ENCODE measurements around the gene ZNF277.

The ZNF277 gene, protein sequence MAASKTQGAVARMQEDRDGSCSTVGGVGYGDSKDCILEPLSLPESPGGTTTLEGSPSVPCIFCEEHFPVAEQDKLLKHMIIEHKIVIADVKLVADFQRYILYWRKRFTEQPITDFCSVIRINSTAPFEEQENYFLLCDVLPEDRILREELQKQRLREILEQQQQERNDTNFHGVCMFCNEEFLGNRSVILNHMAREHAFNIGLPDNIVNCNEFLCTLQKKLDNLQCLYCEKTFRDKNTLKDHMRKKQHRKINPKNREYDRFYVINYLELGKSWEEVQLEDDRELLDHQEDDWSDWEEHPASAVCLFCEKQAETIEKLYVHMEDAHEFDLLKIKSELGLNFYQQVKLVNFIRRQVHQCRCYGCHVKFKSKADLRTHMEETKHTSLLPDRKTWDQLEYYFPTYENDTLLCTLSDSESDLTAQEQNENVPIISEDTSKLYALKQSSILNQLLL

DNA sequence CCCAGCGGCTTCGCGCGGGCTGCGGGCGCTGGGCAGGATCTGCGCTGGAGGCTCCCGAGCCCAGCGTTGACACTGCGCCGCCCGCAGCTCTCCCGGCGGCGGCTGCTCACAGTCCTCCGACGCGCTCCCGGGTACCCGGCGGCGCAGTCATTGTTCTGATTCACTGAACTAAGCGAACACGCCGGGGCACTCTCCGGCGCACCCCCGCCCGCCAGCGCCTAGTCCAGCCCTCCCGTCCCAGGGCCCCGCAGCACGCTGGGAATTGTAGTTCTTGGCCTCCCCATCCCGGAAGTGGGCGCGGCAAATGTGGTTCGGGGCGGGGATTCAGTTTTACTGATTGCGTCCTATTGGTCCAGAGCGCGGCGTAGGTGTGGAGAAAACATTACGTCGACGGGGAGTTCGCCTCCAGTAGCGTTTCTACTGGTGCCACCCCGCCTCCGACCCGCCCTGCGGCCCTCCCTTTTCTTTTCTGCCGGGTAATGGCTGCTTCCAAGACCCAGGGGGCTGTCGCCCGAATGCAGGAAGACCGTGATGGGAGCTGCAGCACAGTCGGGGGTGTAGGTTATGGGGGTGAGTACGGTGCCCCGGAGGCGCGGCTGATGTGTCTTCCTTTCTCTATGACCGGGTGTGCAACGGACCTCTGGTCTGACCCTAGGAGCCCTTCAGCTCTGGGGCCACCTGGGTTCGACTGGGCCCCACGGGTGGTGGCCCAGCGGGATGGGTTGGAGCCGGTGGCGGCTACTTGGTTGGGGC lies at the start of gene ZNF277, which contains the start of gene DOCK4:
ZNF277 (plus strand) TSS at position 458 of the 753 bp plus-strand sequence; CDS start at position 480, 22 bp downstream.
DOCK4 (minus strand) TSS at position 162 of the 753 bp plus-strand sequence. CDS start 261 bp downstream, outside the sequence.
- peak; percentile 99 for DNase-seq (ENCODE audit: low read depth)

DNA sequence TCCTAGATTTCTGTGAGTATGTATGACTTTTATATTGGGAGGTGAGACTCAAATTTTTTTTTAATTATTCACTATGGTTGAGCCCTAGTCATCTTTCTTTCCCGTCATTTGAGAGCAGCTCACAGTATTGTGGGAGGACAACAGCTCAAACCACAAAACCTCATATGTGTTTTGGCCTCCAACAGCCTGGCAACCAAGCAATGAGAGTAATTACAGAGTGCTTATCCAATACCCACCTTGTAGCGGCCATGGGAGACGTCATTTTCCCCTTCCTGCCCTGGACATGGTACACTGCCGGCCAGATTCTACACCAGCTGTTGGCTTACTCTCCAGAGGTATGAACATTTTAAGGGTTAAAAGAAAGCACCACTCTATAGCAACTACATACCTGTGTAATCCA lies 49.4 kb upstream of the ZNF277 start:
- no peak for DNase-seq (ENCODE audit: low read depth)

DNA sequence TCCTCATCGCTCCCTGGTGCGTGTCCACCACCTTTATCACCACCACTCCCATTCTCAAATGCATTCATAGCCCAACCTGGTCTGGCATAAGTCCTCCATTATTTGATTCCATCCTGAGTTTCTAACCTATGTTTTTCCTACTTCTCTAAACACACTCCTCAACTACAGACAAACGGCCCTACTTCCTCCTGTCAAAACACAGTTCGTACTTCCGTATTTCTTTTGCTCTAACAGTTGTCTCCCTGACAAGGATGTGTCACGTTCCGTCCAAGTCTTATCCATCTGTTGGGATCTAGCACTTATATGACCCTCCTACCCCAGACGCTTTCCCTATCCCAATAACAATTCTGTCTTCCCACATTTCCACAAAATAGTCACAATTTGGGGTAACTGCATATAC lies 47.1 kb upstream of the ZNF277 start:
- no peak for DNase-seq (ENCODE audit: low read depth)

DNA sequence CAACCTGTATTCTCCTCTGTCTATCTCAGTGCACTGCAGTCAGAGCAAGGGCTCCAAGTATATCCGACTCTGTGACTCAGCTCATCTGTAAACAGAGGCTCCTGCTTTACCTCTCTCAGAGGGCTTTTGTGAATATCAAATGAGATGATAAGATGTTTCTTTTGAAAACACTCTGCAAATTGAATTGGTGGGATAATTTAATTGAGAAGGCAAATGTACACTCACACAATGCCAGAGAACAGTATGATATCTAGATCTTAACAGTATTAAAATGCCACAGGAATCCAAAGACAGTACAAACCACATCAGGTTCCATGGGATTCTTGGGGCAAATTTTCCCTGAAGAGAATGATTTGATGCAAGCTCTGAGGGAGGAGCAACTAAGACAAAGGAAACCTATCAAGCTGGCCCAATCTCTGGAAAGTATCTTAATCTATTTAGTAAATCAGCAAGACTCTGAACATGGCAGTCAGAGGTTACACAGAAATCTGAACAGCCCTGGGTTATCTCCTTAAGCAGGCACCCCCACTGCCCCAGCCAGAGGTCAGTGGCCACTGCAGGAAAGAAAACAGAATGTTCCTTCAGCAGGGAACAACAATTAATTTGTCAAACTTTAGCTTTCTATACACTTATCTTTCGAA lies 46.2 kb upstream of the ZNF277 start:
- DNase-seq (ENCODE audit: low read depth), result no peak

DNA sequence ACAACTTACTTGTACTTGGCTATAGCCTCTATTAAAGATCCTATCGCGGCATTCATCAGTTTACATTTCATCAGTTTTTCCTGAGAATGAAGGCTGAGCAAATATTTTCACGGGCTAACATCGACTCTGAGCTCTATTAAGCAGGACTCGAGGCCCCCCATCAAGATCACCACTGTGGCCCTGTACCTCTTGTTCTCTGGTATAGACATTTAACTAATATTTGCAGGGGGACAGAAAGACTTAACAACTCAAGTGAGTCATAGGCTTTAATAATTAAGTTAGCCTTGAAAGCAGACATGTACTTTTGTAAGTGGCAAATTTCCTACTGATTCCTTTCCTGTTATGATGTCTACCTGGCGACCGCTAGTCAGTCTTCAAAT lies 45.7 kb upstream of the ZNF277 start:
- DNase-seq (ENCODE audit: low read depth), result no peak

DNA sequence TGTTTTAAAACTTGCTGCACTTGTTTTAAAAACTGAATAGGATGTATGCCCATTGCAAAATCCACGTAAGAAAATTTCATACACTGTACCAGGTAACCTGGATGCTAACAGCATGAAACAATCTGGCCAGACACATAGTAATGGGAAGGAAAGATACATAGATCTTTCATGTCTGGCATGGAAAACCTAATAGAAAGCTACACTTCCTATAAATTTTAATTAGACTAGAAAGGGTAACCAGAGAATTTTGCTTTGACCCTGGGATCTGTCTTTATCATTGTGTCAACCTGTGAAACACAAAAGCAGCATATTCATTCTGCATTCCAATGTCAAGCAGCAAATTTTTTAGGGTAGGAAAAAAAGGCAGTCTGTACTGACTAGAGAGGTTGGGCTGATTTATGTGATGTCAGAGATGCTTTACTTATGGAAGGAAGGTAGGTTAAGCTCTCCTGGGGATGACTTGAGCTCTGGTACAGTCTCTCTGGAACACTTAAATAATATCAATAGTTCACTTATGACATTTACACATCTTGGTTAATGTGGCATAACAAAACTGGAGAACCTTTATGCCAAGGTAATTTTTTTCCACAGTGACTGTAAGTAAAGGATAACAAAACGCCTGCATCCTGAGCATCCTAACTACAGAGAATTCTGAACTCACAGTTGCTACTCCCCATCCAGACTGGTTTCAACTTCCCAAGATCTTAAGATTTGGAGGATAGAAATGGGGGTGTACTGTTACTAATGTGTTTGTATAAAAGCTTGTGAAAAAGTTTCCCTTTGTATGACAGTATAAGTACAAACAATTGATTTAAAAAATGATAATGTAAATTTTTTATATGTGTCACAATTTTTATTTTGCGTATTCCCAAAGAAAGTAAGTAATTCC lies 45.0 kb upstream of the ZNF277 start:
- no peak for DNase-seq (ENCODE audit: low read depth)

DNA sequence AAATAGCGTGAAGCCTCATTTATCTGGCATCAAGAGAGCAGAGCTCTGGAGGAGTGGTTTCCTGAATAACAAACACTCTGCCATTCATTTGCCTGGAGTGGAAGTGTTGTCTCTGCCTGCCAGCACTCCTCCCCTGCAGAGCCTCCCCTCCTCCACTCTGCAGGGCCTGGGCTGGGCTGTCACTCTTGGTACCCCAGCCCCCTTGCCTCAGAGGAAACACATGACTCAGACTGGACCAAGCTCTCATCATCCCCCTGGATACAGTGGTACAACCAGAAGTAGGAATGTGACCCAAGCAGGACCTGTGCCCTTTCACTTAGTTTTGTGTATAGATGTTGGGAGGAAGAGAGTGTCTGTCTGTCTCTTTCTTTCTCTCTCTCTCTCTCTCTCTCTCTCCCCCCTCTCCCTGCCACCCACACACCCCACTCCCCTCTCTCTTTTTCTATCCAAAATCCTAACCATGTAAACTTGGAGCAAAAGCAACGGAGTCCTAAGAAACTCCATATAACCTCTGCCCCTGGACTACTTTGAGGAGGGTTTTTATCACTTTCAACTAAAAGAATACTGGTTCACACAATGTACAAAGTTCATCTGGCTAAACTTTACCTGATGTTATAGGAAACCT lies 44.2 kb upstream of the ZNF277 start:
- no peak for DNase-seq (ENCODE audit: low read depth)

DNA sequence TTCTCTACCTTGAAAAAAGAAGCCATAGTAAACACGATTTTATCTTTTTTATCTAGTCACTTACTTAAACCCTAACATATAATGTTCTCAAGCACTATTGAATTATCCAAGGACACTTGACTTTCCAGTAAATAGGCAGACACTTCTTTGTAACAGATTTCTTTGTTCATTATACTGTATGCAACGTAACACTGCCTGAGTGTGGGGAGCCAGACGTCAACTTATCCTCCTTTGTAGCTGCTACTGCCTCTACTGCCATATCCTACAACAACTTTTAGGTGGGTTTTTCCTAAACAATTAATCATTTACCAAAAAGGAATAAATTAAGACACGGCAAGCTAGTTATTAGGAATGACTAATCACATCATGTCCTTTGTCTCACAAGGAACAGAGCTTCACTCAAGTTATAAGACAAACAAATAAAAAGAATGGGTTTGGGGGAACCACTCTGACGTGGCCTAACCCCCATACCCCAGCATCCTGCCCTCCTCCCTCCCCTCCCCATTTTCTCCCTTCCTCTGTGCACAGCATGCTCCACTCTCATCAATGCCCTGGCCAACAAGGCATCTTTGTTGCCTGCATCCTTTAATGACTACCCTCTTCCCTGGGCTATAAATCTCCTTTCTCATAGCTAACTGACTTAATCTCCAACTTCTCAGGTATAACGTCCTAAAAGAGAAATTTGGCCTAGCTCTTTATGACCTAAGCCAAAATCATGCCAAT lies 43.5 kb upstream of the ZNF277 start:
- DNase-seq (ENCODE audit: low read depth), result no peak

DNA sequence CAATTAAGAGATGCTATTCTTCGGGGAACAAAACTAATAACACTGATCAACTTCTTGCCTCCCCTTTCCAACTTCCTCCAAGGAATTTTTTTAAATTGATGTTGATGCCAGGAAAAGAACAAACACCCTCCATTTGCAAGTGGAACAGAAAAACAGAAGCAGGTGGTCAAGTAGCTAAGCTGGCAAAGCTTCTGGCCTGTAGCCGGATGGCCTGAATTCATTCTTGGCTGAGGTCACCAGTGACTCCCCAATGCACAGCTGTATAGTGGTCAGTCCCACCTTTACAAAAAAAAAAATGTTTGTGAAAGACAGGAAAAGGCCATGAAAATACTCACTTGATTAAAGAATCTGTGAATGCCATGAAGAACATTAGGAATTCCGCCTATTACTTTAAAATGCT lies 39.3 kb upstream of the ZNF277 start:
- no peak for DNase-seq (ENCODE audit: low read depth)

DNA sequence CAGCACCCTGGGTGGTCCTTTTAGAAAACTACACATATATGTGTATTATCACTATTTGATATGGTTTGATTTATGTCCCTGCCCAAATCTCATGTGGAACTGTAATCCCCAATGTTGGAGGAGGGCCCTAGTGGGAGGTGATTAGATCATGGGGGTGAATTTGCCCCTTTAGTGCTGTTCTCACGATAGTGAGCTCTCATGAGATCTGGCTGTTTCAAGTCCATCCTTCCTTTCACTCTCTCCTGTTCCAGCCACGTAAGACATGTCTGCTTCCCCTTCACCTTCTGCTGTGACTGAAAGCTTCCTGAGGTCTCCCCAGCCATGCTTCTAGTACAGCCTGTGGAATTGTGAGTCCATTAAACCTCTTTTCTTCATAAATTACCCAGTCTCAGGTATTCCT lies 37.6 kb upstream of the ZNF277 start:
- DNase-seq (ENCODE audit: low read depth), result no peak

DNA sequence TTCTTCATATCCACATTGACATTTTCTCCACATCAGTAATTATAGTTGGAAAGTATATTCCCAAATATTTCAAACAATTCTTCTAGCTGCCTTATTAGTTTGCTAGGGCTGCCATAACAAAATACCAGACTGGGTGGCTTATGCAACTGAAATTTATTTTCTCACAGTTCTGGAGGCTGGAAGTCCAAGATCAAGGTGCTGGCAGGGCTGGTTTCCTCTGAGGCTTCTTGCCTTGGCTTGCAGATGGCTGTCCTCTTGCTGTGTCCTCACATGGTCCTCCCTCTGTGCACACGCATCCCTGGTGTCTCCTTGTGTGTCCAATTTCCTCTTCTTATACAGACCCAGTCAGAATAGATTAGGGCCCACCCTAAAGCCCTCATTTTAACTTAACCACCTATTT lies 34.8 kb upstream of the ZNF277 start:
- no peak for DNase-seq (ENCODE audit: low read depth)

DNA sequence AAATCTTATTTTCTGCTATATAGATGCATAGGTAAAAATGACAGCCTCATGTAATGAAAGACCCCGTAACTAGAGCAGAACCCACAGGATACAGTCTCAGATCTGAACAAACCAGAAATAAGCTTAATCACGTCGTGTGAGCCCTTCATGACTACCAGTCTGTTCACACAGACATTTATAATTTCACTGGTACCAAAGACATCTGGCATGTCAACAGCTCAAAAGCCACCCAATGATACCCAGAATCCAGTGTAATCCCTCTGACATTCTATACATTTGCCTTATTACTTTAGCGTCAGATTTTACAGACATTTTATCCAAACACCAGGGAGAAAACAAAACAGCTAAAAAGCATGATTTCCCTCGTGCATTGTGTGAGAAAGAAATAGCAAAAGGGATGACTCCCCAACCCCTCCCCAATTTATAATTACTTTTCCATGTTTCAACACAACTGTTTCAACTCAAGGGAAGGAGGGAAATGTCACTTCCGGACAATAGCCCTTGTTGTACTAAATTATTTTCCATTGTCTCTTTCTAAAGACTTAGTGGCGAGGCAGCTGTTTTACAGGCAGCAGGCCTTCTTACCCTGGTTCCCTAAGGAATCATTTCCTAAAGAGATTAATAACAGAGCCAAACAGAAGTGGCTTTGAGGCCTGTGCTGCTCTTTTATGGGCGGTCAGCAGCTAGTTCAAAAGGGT lies 33.5 kb upstream of the ZNF277 start:
- DNase-seq (ENCODE audit: low read depth), result no peak

DNA sequence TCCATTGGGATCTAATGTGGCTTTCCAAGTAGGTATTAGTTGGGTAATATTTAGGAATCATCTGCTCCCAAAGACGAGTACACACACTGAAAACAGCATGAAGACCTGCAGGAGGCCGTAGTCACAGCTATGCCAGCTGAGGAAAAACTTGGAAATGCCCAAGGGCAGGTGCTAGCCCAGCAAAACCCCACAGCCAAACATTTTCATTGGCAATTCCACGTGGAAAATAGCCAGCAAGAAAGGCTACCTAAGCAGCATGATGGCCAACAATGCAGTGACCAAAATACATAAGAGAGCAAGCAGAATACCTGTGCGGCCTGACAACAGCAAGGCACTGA lies 33.0 kb upstream of the ZNF277 start:
- DNase-seq (ENCODE audit: low read depth), result no peak

DNA sequence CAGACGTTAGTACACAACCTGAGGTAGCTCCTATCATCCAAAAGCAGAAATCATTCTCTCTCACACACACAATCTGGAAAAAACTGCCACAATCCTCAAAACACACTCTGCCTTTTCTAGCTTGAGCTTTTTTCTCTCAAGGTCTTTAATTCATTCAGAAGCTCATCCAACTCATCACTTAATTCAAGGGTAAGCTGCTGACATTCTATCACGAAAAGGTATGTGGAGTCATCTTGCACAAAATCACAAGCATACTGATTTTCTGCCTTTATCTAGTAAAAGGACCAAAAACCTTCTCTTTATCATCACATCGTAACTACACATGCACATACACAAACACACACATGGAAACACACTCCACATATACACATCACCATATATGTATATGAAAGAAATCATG lies 32.3 kb upstream of the ZNF277 start:
- DNase-seq (ENCODE audit: low read depth), result no peak

DNA sequence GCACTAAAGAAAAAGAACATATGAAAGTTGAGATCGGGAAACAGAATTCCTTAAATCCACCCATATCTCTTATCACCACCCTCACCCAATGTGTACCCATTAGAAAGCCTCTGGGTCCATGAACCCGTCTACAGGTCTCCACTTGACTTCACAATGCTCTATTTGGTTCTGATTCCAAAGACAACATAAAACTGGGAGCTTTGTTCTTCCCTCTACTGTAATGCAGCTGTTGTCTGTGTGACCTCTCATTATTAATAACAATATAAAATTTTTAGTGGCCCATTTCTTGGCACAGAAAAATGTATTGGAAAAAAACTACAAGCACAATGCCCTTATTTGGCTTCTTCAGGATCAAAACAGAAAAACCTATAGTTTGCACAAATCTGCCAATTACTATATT lies 30.3 kb upstream of the ZNF277 start:
- no peak for DNase-seq (ENCODE audit: low read depth)

DNA sequence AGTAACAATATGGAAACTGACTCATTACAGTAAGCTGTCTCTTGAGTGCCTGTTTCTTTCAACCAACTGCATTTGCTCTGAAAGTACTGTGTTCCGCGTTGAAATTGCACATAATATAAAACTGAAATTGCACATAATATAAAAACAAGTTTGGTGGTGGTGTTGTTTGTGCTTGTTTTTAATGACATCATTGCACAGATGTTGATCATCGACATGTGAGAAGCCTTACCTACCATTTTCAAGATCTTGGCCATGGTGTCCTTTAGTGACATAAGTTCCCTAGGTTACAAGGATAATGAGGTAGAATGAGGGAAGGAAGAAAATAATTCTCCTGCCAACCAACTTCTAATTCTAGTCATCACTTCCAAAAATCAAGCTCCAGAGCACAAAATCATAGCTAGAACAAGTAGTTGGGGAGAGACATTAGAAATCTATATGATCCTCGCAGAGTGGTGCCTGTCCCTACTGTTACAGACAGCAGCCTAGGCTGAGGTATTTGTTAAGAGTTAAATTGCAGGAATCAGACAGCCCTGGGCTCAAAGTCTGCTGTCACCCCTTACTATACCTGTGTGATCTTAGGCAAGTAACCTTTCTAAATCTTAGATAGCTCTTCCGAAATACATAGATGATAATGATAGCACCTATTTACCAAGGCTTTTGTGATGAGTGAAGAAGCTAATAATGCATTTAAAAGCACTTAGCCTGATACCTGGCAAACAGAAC lies 29.6 kb upstream of the ZNF277 start:
- DNase-seq (ENCODE audit: low read depth), result no peak

DNA sequence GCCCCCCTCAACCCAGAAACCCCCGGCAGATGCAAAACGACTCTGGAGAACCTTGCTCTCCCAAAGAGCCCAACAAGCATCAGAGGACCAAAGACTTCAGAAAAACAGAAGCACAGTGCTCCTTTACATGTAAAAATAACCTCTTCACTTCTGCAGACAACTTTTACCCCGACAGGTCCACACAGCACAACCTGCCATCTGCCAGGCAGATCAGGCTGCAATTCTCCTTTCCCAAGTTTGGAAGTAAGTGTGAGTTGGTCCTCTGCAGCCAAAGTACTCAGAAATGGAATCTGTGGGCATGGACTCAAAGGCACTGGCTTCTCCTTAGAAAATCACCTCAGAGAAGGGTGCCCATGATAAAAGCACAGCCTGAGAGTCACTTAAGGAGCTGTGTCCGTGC lies 26.3 kb upstream of the ZNF277 start:
- no peak for DNase-seq (ENCODE audit: low read depth)

DNA sequence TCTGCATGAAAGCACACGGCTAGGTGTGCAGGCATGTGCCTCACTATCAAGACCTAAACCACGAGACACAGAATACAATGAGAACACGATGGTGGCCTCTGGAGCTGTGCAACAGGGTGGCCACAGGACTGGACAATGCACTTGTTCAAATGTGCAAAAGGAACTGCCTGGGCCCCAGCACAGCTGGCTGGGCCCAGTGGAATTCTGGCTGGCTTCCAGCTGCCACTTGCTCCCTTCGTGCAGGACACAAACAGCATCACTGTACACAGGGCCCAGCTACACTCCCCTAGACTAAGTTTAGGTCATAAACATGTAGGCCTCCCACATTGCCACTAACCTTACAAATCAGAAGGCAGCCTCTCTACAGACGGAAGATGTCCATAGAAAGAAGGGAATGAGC lies 23.7 kb upstream of the ZNF277 start:
- DNase-seq (ENCODE audit: low read depth), result no peak

DNA sequence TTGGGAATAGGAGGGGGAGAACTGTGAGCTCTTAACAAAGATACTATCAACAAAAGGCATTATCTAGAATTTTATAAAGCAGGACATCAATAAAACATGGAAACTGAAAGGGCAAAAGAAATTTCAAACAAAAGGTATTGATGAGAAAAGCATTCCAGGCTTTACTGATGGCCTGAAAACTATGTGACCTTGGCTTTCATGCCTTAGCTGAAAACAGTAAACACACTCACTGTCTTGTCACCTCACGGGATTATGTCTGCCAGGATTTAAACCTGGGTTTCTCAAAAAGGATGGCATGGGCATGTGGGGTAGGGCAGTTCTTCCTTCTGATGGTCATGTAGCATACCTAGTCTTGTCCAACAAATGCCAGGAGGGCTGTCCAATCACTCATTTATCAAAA lies 23.2 kb upstream of the ZNF277 start:
- DNase-seq (ENCODE audit: low read depth), result no peak

DNA sequence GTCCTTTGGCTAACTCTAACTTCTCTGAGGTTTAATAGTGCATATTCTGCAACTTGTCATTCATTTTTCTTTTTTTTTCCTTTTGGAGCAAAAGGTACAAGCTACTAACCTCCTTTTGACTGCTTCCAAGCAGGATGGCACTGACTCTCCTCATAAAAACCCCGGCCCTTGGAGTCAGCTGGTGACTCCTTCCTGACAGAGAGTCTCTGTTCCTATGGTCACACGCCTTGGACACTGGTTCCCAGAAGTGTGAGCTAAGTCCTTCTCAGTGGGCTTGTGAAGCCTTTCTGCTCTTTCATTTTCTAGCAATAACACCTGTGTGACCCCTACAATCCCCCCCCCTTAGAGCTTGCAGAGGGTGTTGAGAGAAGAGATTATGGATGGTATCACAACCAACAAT lies 22.0 kb upstream of the ZNF277 start:
- DNase-seq (ENCODE audit: low read depth), result no peak

Data from stimulated activated CD4-positive, alpha-beta T cell treated with anti-CD3 and anti-CD28 coated beads, Interleukin-2, amount 100 ng/mL, for 4 hours (primary cell).